ENCODE data around the gene EPHA1. TPM values are rescaled to one million over a fixed set of nuclear protein-coding genes. Genes with fewer than 3 reads are reported as not detected.

Gene EPHA1
- total RNA-seq (1 to 10 TPM in 1 of 9 donors, under 1 TPM in 5, not detected in 3; 0.14 to 1.3 (median 0.51) TPM), polyA plus RNA-seq (1 to 10 TPM in 1 of 3 donors, under 1 TPM in 2; 0.07 to 1.2 (median 0.40) TPM)
- long read RNA-seq, donor 1 = 0 reads
- long read RNA-seq, donor 2, partial matches to known transcripts = 5 of 10 reads
- long read RNA-seq, donor 2, other reads (novel, unspliced or antisense) = 5 of 10 reads
- long read RNA-seq, donor 3 = 0 reads
- long read RNA-seq, donor 4 = 0 reads
- long read RNA-seq, donor 5 = 0 reads
- long read RNA-seq, donor 6 = 0 reads
- long read RNA-seq, donor 7 = 0 reads
- long read RNA-seq, donor 8 = 0 reads
- long read RNA-seq, donor 9 = 0 reads
- long read RNA-seq, donor 10 = 0 reads

GRCh38 chr7:143408686-143409561, at the start of gene EPHA1:
Gene EPHA1, minus strand, starts transcription at chr7:143408856. Its CDS starts 51 bp downstream, at chr7:143408805.
- intact Hi-C loops (cut with DNase I) = no loop called here
- Histone ChIP-seq H3K27me3 (peaks cover 29% of the 10 kb centered on the region), H3K27ac (no peak within 1 kb of the TSS), H3K4me3 (peak within 1 kb of the TSS in 1 of 4 donors; percentile 24), H3K4me1 (replicated peaks in 1 of 2) (peaks cover 7 to 12% of the 10 kb centered on the region in 2 donors), H3K36me3 (replicated peaks in 1 of 2) (no peaks in the 10 kb centered on the region), H3K9me3 (replicated peaks in 1 of 3) (no peaks in the 10 kb centered on the region)
- TF ChIP-seq, protein P1, sequence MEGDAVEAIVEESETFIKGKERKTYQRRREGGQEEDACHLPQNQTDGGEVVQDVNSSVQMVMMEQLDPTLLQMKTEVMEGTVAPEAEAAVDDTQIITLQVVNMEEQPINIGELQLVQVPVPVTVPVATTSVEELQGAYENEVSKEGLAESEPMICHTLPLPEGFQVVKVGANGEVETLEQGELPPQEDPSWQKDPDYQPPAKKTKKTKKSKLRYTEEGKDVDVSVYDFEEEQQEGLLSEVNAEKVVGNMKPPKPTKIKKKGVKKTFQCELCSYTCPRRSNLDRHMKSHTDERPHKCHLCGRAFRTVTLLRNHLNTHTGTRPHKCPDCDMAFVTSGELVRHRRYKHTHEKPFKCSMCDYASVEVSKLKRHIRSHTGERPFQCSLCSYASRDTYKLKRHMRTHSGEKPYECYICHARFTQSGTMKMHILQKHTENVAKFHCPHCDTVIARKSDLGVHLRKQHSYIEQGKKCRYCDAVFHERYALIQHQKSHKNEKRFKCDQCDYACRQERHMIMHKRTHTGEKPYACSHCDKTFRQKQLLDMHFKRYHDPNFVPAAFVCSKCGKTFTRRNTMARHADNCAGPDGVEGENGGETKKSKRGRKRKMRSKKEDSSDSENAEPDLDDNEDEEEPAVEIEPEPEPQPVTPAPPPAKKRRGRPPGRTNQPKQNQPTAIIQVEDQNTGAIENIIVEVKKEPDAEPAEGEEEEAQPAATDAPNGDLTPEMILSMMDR (IDR thresholded peaks at IDR 0.05) = peak in 1 of 6 experiments; percentile 20
- TF ChIP-seq POLR2A (IDR thresholded peaks at IDR 0.05) = no peak
- peak in 1 of 7 donors; percentile 50 for DNase-seq
- WGBS, 4 donors = 9 to 44% (median 15%) methylated on average over 5 to 39 of the region's 39 CpGs

DNA sequence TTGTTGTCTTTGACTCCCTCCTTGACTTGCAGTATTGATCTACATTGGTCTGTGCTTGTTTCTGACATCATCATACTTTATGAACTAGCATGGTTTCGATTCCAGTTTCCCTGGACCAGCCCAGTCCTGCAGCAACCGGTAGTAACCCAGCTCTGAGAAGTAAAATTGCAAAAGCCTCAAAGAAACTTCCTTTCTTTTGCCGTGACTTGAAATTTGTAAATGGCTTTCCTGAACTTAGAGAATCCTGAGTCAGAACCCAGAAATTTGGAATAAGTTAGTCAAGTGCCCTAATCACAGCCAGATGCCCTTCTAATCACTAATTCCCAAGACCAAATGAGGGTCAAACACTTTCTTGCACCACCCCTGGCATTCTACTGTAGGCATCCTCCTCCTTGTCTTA, 49.6 kb upstream of the EPHA1 start:
- no peaks in the 10 kb centered on the region for H3K27me3 ChIP-seq
- H3K4me1 ChIP-seq (replicated peaks in 1 of 2) = no peaks in the 10 kb centered on the region
- no peaks in the 10 kb centered on the region for H3K9me3 ChIP-seq (replicated peaks in 1 of 3)
- TF ChIP-seq POLR2A (IDR thresholded peaks at IDR 0.05) = no peak
- TF ChIP-seq, protein P1 (IDR thresholded peaks at IDR 0.05) = no peak
- H3K4me3 ChIP-seq = no peak overlapping the region
- no peak for DNase-seq
- no peaks in the 10 kb centered on the region for H3K36me3 ChIP-seq (replicated peaks in 1 of 2)
- WGBS, 4 donors = 63 to 81% (median 72%) methylated on average over 3 of the region's 3 CpGs
- intact Hi-C loops (cut with DNase I) = no loop called here
- H3K27ac ChIP-seq = no peak overlapping the region

DNA sequence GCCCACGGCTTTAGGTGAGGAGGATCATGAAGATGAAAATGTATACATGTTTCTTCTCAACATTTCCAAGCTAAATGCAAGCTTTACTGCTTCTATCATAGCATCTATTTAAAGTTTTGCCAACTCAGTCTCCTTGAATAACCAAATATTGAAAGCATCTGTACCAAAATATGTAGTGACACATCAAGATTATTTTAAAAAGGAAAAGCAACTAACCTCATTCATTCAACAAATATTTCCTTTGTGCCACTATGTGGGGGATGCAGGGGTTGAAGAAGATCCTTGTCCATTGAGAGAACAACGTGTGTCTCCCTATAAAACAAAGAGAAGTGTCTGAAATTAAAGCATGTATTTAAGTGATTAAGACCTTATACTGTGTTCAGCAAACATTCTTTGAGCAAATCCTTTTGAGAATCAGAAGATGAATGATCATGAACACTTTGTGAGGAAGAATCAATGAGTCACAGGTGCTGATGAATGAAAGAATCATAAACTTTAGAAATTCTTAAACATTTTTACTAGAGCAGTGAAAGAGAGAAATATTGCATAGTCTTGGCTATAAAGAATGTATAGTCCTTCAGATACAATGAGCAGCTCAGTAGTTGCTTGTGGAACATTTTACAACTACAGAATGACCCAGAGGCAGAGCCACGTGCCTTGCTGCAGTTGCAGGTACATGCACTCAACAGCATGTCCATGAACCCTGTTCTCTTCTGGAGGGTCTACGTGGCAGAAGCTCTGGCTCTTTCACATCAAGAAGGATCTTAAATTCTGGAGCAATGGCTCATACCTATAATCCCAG, 48.5 kb upstream of the EPHA1 start:
- intact Hi-C loops (cut with DNase I) = no loop called here
- Histone ChIP-seq H3K27ac (no peak overlapping the region), H3K4me1 (replicated peaks in 1 of 2) (no peaks in the 10 kb centered on the region), H3K4me3 (no peak overlapping the region), H3K9me3 (replicated peaks in 1 of 3) (no peaks in the 10 kb centered on the region), H3K27me3 (no peaks in the 10 kb centered on the region), H3K36me3 (replicated peaks in 1 of 2) (no peaks in the 10 kb centered on the region)
- no peak for DNase-seq
- TF ChIP-seq POLR2A (IDR thresholded peaks at IDR 0.05) = no peak
- TF ChIP-seq, protein P1 (IDR thresholded peaks at IDR 0.05) = no peak
- WGBS, 4 donors = 59 to 75% (median 67%) methylated on average over 3 to 4 of the region's 4 CpGs

DNA sequence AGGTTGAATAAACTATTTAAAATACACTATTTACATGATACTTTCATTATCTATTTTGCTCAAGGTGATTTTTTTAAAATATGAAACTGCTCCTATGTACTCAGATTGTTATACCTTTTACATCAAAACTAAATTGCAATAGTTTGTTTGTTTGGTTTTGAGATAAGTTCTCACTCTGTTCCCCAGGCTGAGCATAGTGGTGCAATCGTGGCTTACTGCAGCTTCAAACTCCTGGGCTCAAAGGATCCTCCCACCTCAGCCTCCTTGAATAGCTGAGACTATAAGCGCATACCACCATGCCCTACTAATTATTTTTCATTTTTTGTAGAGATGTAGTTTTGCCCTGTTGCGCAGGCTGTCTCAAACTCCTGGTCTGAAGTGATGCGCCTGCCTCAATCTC, 47.3 kb upstream of the EPHA1 start:
- no peak for TF ChIP-seq POLR2A (IDR thresholded peaks at IDR 0.05)
- TF ChIP-seq, protein P1 (IDR thresholded peaks at IDR 0.05) = no peak
- Histone ChIP-seq H3K4me1 (replicated peaks in 1 of 2) (no peaks in the 10 kb centered on the region), H3K36me3 (replicated peaks in 1 of 2) (no peaks in the 10 kb centered on the region), H3K9me3 (replicated peaks in 1 of 3) (no peaks in the 10 kb centered on the region), H3K4me3 (no peak overlapping the region), H3K27ac (no peak overlapping the region), H3K27me3 (no peaks in the 10 kb centered on the region)
- DNase-seq = no peak
- 81 to 87% (median 85%) methylated on average over 4 of the region's 4 CpGs for WGBS, 4 donors
- intact Hi-C loops (cut with DNase I) = no loop called here

Measured in adrenal gland (tissue), 19 donors.